T-helper 22 cell (primary cell): Measurements from ENCODE around the gene GSAP.

Experiments used
- DNase-seq: peaks from one replicate; pipeline ENCODE4 v3.0.0-alpha.2; 2020; ENCODE audit warnings: low read depth

The GSAP gene

GRCh38 chr7:77438131-77438530, 22.0 kb upstream of the GSAP start:
- DNase-seq, result no peak

GRCh38 chr7:77434570-77435275, 18.6 kb upstream of the GSAP start:
- DNase-seq, result no peak

- no peak for DNase-seq
Observed at GRCh38 chr7:77433901-77434300, 17.8 kb upstream of the GSAP start.

- no peak for DNase-seq
Observed at GRCh38 chr7:77430927-77431326, 14.8 kb upstream of the GSAP start.

- DNase-seq, result no peak
Observed at GRCh38 chr7:77428777-77429231, 12.7 kb upstream of the GSAP start.

- no peak for DNase-seq
Observed at GRCh38 chr7:77427996-77428603, 12.0 kb upstream of the GSAP start.

- DNase-seq, result no peak
Observed at GRCh38 chr7:77426521-77427051, 10.4 kb upstream of the GSAP start.

- DNase-seq, result no peak
Observed at GRCh38 chr7:77426052-77426404, 9.9 kb upstream of the GSAP start.

- DNase-seq, result no peak
Observed at GRCh38 chr7:77425101-77426051, 9.2 kb upstream of the GSAP start.

GRCh38 chr7:77422500-77422899, 6.4 kb upstream of the GSAP start:
- DNase-seq, result no peak

- no peak for DNase-seq
Observed at GRCh38 chr7:77420986-77421672, 5.0 kb upstream of the GSAP start.

GRCh38 chr7:77420438-77420837, 4.3 kb upstream of the GSAP start:
- DNase-seq, result no peak

- DNase-seq, result no peak
Observed at GRCh38 chr7:77419102-77419501, 3.0 kb upstream of the GSAP start.

GRCh38 chr7:77417801-77418200, 1.7 kb upstream of the GSAP start:
- DNase-seq, result no peak

- no peak for DNase-seq
Observed at GRCh38 chr7:77416621-77417371, 647 bp upstream of the GSAP start.

GRCh38 chr7:77415476-77415822, 700 bp downstream of the GSAP start:
- no peak for DNase-seq

GRCh38 chr7:77413861-77414424, 2.2 kb downstream of the GSAP start:
- DNase-seq, result no peak

GRCh38 chr7:77413128-77413527, 3.0 kb downstream of the GSAP start:
- DNase-seq, result no peak

GRCh38 chr7:77409739-77410547, 6.2 kb downstream of the GSAP start:
- no peak for DNase-seq
